Measurements from ENCODE around the gene RAD51B.

DNA sequence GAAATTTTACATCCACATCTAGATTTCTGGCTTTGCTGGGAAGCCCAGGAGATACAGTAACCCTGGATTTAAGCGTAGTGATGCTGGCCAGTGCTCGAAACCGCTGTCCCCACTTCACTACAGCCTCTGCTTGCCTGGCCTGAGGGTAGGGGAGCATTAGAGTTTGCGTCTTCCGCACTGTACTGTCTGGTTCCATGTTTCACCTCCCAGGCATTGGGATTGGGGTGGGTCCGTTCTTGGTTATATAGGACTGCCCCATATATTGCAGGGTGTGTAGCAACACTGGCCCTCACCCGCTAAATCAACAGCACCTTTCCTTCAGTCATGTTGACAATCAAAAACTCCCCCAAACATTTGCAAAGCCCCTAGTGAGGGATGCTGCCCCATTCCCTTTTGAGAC is 732.5 kb downstream of the RAD51B start:
- TF ChIP-seq POLR2A (IDR thresholded peaks at IDR 0.05) (no peak), CTCF (IDR thresholded peaks at IDR 0.05) (no peak)
